GM18951 (cell line): Measurements from ENCODE around the gene SIT1.
"Not testable (repeated sequence)": the region's sequence is repeated elsewhere in the genome, so short reads cannot be mapped to it uniquely, and the experiment has no call there.

Source experiments
- POLR2A ChIP-seq: IDR thresholded peaks from 4 replicates; pipeline ENCODE4 v1.6.1; 2011; ENCODE audit warnings: mild to moderate bottlenecking; ENCODE audit not compliant: insufficient read length, insufficient read depth; ENCODE audit errors: extremely low read depth
- in situ Hi-C: fragments of 300-500 bp; cut with MboI; formaldehyde crosslinking; loops from one replicate; pipeline ENCODE4 v1.12.0; 2022; ENCODE audit warnings: low sequenced_read_pairs, mixed read lengths, inconsistent platforms; ENCODE audit not compliant: unreplicated experiment

Gene SIT1

DNA sequence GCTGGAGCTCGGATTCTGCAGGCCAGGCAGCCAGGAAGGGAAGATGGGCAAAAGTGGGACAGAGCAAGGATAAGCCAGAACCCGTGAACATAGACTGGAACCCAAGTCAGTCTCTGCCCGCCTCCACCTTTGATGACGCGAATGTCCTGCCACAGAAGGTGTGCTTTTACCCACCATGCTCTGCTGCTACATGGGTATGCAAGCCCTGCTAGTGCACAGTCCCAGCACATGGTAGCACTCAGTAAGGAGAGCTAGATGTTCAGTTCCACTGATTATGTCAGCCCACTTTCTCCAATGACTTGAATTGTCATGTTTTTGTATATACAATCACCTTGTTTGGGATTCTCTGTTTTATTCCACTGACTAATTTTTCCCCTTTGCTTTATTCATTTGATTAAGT, 21.1 kb downstream of the SIT1 start:
- in situ Hi-C loops = no loop called here
- no peak for TF ChIP-seq POLR2A

GRCh38 chr9:35628389-35628991, 22.2 kb downstream of the SIT1 start:
- in situ Hi-C loops = no loop called here
- TF ChIP-seq POLR2A = no peak

- in situ Hi-C loops = no loop called here
- TF ChIP-seq POLR2A = no peak
Measured at GRCh38 chr9:35627575-35627974, 23.2 kb downstream of the SIT1 start.

DNA sequence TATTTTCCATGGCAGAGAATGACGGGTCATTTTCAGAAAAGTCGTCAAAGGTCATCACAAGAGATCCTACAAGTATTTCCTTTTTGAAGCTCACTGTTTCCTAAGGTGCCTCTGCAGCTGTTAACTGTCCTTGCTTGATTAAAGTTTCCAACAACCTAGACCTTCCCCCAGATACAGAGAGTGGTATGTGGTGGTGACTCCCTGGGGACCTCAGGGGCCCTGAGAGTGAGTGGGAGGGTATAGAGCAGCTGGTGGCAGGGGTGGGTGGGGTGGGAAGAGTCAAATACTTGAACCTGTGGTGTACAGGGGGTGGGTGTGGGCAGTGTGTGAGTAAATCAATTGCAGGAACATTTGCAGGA, 31.0 kb downstream of the SIT1 start:
- no peak for TF ChIP-seq POLR2A
- in situ Hi-C loops = no loop called here

- in situ Hi-C loops = no loop called here
- TF ChIP-seq POLR2A = peak; percentile 49
Measured at GRCh38 chr9:35618854-35619799, 31.6 kb downstream of the SIT1 start.

GRCh38 chr9:35618325-35618727, 32.4 kb downstream of the SIT1 start, which contains the start of gene CD72:
Gene CD72, minus strand, starts transcription at chr9:35618413. Its CDS starts 110 bp downstream, at chr9:35618303.
- TF ChIP-seq POLR2A = peak; percentile 41
- in situ Hi-C loops = no loop called here

- TF ChIP-seq POLR2A = no peak
- in situ Hi-C loops = no loop called here
Measured at GRCh38 chr9:35617548-35617947, 33.2 kb downstream of the SIT1 start.

DNA sequence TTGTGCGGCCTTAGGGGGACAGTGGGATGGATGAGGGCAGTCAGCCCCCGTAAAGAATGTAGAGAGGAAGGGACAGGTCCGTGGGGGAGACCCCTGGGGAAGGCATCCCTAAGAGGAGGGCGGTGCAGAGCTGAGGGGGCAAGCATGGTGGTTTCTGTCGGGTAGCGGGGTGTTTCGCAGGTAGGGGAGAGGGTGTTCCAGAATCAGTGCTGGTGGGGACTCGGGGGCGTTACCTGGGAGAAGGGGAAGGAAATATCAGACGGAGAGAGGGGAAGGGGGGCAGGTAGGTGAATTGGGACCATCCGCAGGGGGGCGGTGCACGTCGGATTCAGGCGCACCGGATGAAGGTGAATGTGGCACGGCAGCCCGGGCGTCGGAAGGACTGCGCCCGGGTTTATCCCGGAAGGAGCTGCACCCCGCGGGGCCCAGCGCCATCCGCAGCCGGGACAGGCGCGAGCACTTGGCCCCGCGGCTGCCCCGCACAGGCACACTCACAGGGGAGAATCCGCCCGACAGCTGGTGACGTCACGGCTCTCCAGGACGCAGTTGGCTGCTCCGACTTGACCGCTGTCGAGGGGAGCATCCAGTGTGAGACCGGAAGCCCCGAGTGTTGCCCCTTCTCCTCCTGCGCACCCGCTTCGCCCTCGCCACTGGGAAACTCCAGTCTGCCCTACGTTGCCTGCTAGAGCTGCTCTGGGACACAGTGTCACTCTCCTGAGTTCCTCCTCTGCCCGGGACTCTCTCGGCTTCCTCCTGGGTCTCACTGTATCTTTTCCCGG, 33.9 kb downstream of the SIT1 start:
- TF ChIP-seq POLR2A = peak; percentile 71
- in situ Hi-C loops = no loop called here

DNA sequence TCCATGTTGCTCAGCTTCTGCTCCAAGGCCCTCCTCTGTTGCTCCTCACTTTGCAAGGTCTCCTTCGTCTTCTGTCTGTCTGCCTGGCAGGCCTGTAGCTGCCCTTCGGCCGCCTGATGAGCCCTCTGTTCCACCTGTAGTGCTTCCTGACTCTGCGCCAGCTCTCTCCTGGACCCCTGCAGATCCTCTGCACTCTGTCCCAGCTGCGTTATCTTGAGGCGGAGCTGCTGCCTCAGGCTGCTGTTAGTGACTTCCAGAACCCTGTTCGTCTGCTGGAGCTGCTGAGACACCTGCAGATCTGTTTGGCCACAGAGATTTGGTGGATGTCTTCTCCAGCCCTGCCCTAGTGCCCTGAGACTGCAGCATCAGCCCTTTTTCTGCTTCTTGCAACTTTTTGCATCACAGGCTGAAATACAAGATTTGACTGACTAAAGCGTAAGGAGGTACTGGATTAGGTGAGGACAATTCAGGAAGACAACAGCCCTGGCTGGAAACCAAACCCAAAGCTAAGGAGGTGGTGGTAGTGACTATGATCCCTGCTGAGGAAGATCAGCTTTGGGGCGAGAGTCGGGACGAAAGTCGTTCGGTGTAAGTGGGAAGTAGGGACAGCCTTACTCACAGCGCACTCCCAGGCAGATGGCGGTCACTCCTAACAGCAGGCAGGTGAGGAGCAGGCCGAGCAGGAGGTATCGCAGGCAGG, 34.6 kb downstream of the SIT1 start:
- in situ Hi-C loops = no loop called here
- no peak for TF ChIP-seq POLR2A

DNA sequence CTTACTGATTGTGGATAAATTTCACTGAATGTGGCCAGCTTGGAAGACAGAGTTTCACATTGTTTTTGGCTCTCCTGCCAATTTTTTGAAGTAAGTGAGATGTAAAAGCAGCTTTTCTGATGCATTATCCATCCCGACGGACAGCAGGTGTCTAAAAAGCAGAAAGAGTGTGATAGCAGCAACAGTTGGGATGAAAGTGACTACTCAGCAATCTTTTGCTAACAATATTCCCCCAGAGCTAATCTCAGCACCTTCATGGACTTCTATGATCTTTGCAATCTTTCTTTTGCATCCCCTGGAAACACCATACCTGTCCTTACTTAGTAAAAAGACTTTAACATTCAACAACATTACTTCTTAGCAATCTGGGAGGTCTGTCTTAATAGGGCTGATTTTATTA, 37.9 kb downstream of the SIT1 start:
- in situ Hi-C loops = no loop called here
- no peak for TF ChIP-seq POLR2A

GRCh38 chr9:35612066-35612465, 38.7 kb downstream of the SIT1 start:
- in situ Hi-C loops = not testable (repeated sequence)

DNA sequence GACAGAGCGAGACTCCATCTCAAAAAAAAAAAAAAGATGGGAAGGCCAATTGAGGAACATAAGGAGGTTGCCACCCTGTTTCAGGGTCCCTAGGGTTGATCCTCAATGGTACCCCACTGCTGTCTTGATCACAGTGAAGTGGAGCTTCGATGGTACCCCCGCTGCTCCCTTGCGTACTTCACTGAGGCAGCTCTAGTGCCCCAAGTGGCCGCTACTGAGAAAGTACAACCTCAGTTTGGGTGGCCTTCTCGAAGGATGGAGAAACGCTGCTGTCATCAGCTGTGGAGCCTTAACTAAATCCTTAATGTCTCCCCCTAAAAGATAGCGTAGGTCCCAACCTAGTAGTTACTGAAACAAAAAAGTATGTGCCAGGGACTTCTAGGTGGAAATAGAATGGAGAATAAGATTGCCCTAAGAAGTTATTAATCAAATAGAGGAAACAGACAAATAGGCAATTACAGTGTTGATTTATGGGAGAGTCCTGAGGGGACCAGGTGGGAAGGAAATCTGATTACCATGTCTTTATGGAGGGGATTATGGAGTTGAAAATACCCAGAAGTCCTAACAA, 39.4 kb downstream of the SIT1 start:
- TF ChIP-seq POLR2A = no peak
- in situ Hi-C loops = no loop called here

- no peak for TF ChIP-seq POLR2A
- in situ Hi-C loops = no loop called here
Measured at GRCh38 chr9:35609820-35610163, 40.9 kb downstream of the SIT1 start.
